Pancreas (tissue), 10 donors: ENCODE data around the gene ACOT13. TPM values are rescaled to one million over a fixed set of nuclear protein-coding genes. Genes with fewer than 3 reads are reported as not detected.
"Not testable (repeated sequence)": the region's sequence is repeated elsewhere in the genome, so short reads cannot be mapped to it uniquely, and the experiment has no call there.

Source experiments
- ATAC-seq, 4 donors: fragments of 200-7000 bp; cut with Tn5 transposase; one replicate each; pipeline versions ENCODE4 v1.8.0 to v1.9.1; 2020; ENCODE audit warnings: mild to moderate bottlenecking in 4 of 4, moderate library complexity in 4 of 4
- DNase-seq, 6 donors: peaks; one replicate each; pipeline ENCODE4 v3.0.0-alpha.2; 2020
- FAIRE-seq: peaks from 2 replicates; lab custom pipeline; 2012; peaks lifted over from hg19 to GRCh38; lab: Jason Lieb, UNC
- H3K27ac ChIP-seq, 4 donors: fragments of 200-600 bp; sonication (generic); 1 replicate in 3 of 4; 2 replicates in 1 of 4; pipeline versions ENCODE4 v1.5.0 to v1.8.0; 2020
- H3K27me3 ChIP-seq, 4 donors: fragments of 200-600 bp; one replicate each; pipeline ENCODE4 v1.8.0; 2021
- H3K36me3 ChIP-seq, 3 donors: fragments of 200-600 bp; sonication (generic) in 1 of 3; one replicate each; pipeline versions ENCODE4 v1.5.0 to v1.8.0; 2020 to 2021
- H3K4me1 ChIP-seq, 3 donors: fragments of 200-600 bp; one replicate each; pipeline ENCODE4 v1.8.0; 2021
- H3K4me3 ChIP-seq, 4 donors: fragments of 200-600 bp; sonication (generic) in 2 of 4; one replicate each; pipeline versions ENCODE4 v1.5.0 to v1.8.0; 2020 to 2021
- H3K9me3 ChIP-seq, 4 donors: fragments of 200-600 bp; one replicate each; pipeline ENCODE4 v1.8.0; 2021
- WGBS, 2 donors: extraction: QIAGEN DNeasy Blood & Tissue Kit; methylation state at CpG; one replicate each; pipeline ENCODE4 v1.1.7; 2013; 5-methylcytosine and 5-hydroxymethylcytosine counted together
- intact Hi-C, 3 donors: fragments of 100-400 bp; cut with DNase I; formaldehyde crosslinking; loops; one replicate each; pipeline versions ENCODE4 v1.11.1 to v1.14.2; 2022
- polyA plus RNA-seq, 2 donors: library from polyadenylated mRNA; stranded (reverse); fragments of 200-250 nt; gene quantifications; one replicate each; pipeline ENCODE4 v1.2.3, GENCODE V29; 2013
- total RNA-seq, 6 donors: library from RNA; stranded (reverse); fragmentation: NEBNext Ultra II Directional in 4 of 6; extraction: Animal tissue kit (Norgen Biotek cat#: 25700) in 4 of 6; gene quantifications; one replicate each; pipeline versions ENCODE4 v1.2.1 to v1.2.4, GENCODE V29; 2021 to 2023
- TF ChIP-seq, protein P1 (sequence below), 4 donors: fragments of 200-600 bp; sonication (generic) in 3 of 4; IDR thresholded peaks; one replicate each; pipeline versions ENCODE4 v1.5.0 to v1.8.0; 2021; ENCODE audit warnings: antibody characterized with exemption in 4 of 4
- donor health status: healthy with polysubstance abuse.
- donor health status: DM: no; HTN: no; CAD: no; lungs with moderate emphysema.
- donor health status: DM: no; HTN: no; CAD: no.
- donor health status: control.
- donor health status: control.
- donor health status: Bipolar disorder and iron deficiency.
- donor health status: DM: yes; HTN: yes; CAD: no.
- donor health status: DM: no; HTN: no; CAD: no.
- donor health status: DM: no; HTN: no; CAD: no.
- donor health status: DM: yes; HTN: yes; CAD: no.

The ACOT13 gene
- total and polyA plus RNA-seq, 8 donors: 7.1 to 17.7 (median 10.2) TPM

DNA sequence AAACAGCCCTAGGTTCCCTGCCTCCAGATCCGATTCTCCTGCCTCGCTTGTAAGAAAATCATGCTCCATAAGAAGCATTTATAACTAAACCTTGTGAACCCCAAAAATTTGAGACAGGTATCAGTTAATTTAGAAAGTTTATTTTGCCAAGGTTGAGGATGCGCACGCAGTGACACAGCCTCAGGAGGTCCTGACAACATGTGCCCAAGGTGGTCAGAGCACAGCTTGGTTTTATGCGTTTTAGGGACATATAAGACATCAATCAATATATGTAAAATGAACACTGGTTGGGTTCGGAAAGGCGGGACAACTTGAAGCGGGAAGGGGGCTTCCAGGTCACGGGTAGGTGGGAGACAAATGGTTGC is 2.1 kb downstream of the ACOT13 start:
- no peak for FAIRE-seq
- intact Hi-C loops: no loop called here
- Histone ChIP-seq H3K36me3 (peaks cover 0 to 4% (median 0%) of the 10 kb centered on the region in 3 donors), H3K4me3 (no peak overlapping the region), H3K9me3 (no peaks in the 10 kb centered on the region), H3K27ac (no peak overlapping the region), H3K27me3 (no peaks in the 10 kb centered on the region), H3K4me1 (peaks cover 0 to 24% (median 12%) of the 10 kb centered on the region in 3 donors)
- TF ChIP-seq, protein P1, sequence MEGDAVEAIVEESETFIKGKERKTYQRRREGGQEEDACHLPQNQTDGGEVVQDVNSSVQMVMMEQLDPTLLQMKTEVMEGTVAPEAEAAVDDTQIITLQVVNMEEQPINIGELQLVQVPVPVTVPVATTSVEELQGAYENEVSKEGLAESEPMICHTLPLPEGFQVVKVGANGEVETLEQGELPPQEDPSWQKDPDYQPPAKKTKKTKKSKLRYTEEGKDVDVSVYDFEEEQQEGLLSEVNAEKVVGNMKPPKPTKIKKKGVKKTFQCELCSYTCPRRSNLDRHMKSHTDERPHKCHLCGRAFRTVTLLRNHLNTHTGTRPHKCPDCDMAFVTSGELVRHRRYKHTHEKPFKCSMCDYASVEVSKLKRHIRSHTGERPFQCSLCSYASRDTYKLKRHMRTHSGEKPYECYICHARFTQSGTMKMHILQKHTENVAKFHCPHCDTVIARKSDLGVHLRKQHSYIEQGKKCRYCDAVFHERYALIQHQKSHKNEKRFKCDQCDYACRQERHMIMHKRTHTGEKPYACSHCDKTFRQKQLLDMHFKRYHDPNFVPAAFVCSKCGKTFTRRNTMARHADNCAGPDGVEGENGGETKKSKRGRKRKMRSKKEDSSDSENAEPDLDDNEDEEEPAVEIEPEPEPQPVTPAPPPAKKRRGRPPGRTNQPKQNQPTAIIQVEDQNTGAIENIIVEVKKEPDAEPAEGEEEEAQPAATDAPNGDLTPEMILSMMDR (IDR thresholded peaks at IDR 0.05): no peak
- DNase-seq: no peak
- 94 to 95% methylated on average over 9 of the region's 9 CpGs for WGBS, 2 donors
- ATAC-seq: no peak

DNA sequence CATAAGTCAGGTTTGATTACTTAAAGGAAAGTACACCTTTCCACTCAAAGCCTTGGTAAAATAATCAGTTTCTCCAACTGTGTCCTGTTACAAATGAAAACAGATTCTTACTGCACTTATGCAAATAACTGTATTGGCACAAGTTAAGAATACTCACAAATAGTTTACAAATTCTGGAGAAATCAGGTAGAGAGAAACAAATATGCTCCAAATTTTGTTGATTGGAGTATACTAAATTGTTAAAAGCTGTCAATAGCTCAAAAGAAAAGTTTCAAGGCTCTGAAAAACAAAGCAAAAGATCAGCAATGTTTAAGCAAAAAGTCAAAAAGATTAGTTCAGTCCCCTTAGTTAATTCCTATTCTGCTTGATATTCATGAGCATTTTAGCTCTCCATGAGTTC is 3.6 kb downstream of the ACOT13 start:
- ATAC-seq, H3K27me3 ChIP-seq, H3K4me3 ChIP-seq, intact Hi-C loops, H3K36me3 ChIP-seq, H3K27ac ChIP-seq, DNase-seq, FAIRE-seq, H3K9me3 ChIP-seq: not testable (repeated sequence)
- peaks cover 0 to 14% (median 4%) of the 10 kb centered on the region in 3 donors for H3K4me1 ChIP-seq

DNA sequence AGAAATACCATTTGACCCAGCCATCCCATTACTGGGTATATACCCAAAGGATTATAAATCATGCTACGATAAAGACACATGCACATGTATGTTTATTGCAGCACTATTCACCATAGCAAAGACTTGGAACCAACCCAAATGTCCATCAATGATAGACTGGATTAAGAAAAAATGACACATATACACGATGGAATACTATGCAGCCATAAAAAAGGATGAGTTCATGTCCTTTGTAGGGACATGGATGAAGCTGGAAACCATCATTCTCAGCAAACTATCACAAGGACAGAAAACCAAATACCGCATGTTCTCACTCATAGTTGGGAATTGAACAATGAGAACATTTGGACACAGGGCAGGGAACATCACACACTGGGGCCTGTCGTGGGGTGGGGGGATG is 4.2 kb downstream of the ACOT13 start:
- 94 to 96% methylated on average over 4 of the region's 4 CpGs for WGBS, 2 donors
- intact Hi-C loops, ATAC-seq, H3K36me3 ChIP-seq, DNase-seq, H3K4me3 ChIP-seq, H3K27me3 ChIP-seq, H3K27ac ChIP-seq, FAIRE-seq, H3K9me3 ChIP-seq: not testable (repeated sequence)
- H3K4me1 ChIP-seq: peaks cover 0 to 11% (median 0%) of the 10 kb centered on the region in 3 donors

DNA sequence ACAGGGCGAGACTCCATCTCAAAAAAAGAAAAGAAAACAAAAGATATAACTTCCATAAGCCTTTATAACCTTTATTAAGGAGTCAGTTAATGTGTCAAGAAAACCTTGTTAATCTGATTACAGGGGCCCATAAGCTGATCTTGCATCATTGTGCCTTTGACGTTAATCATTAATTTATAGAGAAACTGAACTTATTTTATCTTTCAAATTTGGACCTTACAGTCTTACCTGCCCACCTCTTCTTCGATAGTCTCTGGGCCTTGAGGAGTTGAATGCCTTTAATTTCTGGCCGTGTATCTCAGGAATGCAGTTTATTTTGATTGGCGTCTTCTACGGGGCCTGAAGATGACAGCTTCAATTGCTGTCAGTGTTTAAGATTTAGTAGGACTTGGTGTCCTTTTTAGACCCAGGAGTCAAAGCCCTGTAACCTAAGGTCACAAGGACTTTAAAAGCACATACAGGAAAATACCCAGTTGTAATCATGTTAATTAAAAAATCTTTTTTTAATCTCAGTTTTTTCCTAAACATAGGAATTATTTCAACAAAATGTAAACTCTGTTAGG is 5.8 kb downstream of the ACOT13 start:
- FAIRE-seq: no peak
- no peak overlapping the region for H3K4me3 ChIP-seq
- H3K27me3 ChIP-seq: no peaks in the 10 kb centered on the region
- H3K36me3 ChIP-seq: peaks cover 0 to 4% (median 0%) of the 10 kb centered on the region in 3 donors
- intact Hi-C loops: no loop called here
- no peak overlapping the region for H3K27ac ChIP-seq
- WGBS, 2 donors: 73 to 75% methylated on average over 6 of the region's 6 CpGs
- H3K4me1 ChIP-seq: peaks cover 0 to 10% (median 0%) of the 10 kb centered on the region in 3 donors
- TF ChIP-seq, protein P1 (IDR thresholded peaks at IDR 0.05): no peak
- ATAC-seq: no peak
- H3K9me3 ChIP-seq: no peaks in the 10 kb centered on the region
- no peak for DNase-seq

DNA sequence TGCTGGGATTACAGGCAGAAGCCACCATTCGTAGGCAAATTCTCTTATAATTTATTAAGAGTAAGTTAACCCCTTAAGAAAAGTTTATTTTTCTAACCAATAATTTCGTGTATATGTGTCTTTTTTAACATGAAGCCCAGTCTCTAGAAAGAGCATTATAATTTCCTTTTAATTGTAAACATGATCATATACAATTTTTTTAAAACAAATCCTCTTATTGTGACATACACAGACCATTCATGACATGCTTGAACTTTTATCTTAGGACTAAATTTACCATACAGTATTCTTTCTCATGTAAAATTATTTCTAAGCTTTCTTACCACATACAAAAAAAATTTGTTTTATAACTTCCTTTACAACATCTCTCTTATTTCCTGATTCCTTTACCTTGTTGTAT is 6.7 kb downstream of the ACOT13 start:
- DNase-seq (no peak), ATAC-seq (no peak), FAIRE-seq (no peak)
- H3K36me3 ChIP-seq: peaks cover 0 to 4% (median 0%) of the 10 kb centered on the region in 3 donors
- intact Hi-C loops: no loop called here
- H3K27me3 ChIP-seq: no peaks in the 10 kb centered on the region
- H3K4me1 ChIP-seq: peaks cover 0 to 1% (median 0%) of the 10 kb centered on the region in 3 donors
- no peak overlapping the region for H3K27ac ChIP-seq
- no peaks in the 10 kb centered on the region for H3K9me3 ChIP-seq
- no peak overlapping the region for H3K4me3 ChIP-seq
- TF ChIP-seq, protein P1 (IDR thresholded peaks at IDR 0.05): no peak
- 79 to 81% methylated on average over 2 of the region's 2 CpGs for WGBS, 2 donors

DNA sequence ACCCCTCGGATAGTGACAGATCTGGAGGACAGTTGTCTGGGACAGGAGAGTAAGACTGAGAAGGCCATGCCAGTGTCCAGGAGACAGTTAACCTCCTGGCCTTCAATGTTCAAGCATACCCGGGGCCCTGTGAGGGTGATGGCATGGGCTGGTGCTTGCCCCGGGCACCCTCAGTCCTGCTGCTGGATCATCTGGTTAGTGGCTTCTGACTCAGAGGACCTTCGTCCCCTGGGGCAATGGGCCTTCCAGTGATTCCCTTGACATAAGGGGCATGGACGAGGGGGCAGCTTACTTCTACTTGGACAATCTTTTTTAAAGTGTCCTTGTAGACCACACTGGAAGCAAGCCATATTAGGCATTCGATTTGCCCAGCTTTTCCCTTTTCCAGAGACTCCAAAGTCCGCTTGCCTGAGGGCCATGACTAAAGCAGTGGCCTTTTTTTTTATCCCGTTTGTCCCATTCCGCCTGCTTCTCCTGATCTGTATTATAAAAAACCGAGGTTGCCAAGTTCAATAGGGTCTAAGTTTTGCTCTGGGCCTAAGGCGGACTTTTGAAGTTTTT is 12.0 kb downstream of the ACOT13 start:
- intact Hi-C loops, ATAC-seq, H3K27ac ChIP-seq, FAIRE-seq, DNase-seq, H3K4me1 ChIP-seq, H3K4me3 ChIP-seq, H3K27me3 ChIP-seq, H3K36me3 ChIP-seq, H3K9me3 ChIP-seq: not testable (repeated sequence)
- 48 to 49% methylated on average over 11 of the region's 11 CpGs for WGBS, 2 donors
